GM23248 (cell line): Measurements from ENCODE around the gene SLC24A5. TPM values are rescaled to one million over a fixed set of nuclear protein-coding genes. Genes with fewer than 3 reads are reported as not detected.

Source experiments
- DNase-seq: peaks from one replicate; pipeline ENCODE4 v3.0.0-alpha.2; 2015
- H2AFZ ChIP-seq: fragments of 200-600 bp; sonication (generic); 2 replicates; pipeline ENCODE4 v1.6.1; 2016; ENCODE audit warnings: antibody characterized with exemption
- H3F3A ChIP-seq: fragments of 200-600 bp; sonication (generic); 2 replicates; pipeline ENCODE4 v1.6.1; 2016; ENCODE audit warnings: mild to moderate bottlenecking, antibody characterized with exemption, mixed run types; ENCODE audit not compliant: insufficient read depth
- H3K27ac ChIP-seq: fragments of 200-600 bp; sonication (generic); 2 replicates; pipeline ENCODE4 v1.5.1; 2016; ENCODE audit warnings: mild to moderate bottlenecking
- H3K27me3 ChIP-seq: fragments of 200-600 bp; sonication (generic); replicated peaks from 2 replicates; pipeline ENCODE4 v1.6.1; 2016; ENCODE audit warnings: mild to moderate bottlenecking; ENCODE audit not compliant: insufficient read depth
- H3K36me3 ChIP-seq: fragments of 200-600 bp; sonication (generic); 2 replicates; pipeline ENCODE4 v1.6.1; 2016; ENCODE audit warnings: low read depth, mild to moderate bottlenecking
- H3K4me1 ChIP-seq: fragments of 200-600 bp; sonication (generic); 2 replicates; pipeline ENCODE4 v1.6.1; 2016; ENCODE audit warnings: mild to moderate bottlenecking; ENCODE audit not compliant: insufficient read depth
- H3K4me2 ChIP-seq: fragments of 200-600 bp; sonication (generic); one replicate; pipeline ENCODE4 v1.6.1; 2016; ENCODE audit warnings: mild to moderate bottlenecking; ENCODE audit not compliant: unreplicated experiment
- H3K4me3 ChIP-seq: fragments of 200-600 bp; sonication (generic); 2 replicates; pipeline ENCODE4 v1.5.1; 2016; ENCODE audit warnings: mild to moderate bottlenecking
- H3K79me2 ChIP-seq: fragments of 200-600 bp; sonication (generic); 2 replicates; pipeline ENCODE4 v1.6.1; 2016; ENCODE audit warnings: mild to moderate bottlenecking; ENCODE audit not compliant: insufficient read depth
- H3K9ac ChIP-seq: fragments of 200-600 bp; sonication (generic); 2 replicates; pipeline ENCODE4 v1.6.1; 2016; ENCODE audit warnings: mild to moderate bottlenecking
- H3K9me2 ChIP-seq: fragments of 200-600 bp; sonication (generic); 2 replicates; pipeline ENCODE4 v1.6.1; 2016; ENCODE audit warnings: mixed run types, mild to moderate bottlenecking, moderate library complexity; ENCODE audit not compliant: insufficient read depth
- H3K9me3 ChIP-seq: fragments of 200-600 bp; sonication (generic); one replicate; pipeline ENCODE4 v1.6.1; 2017; ENCODE audit warnings: low read depth
- H4K20me1 ChIP-seq: fragments of 200-600 bp; sonication (generic); 2 replicates; pipeline ENCODE4 v1.6.0; 2016; ENCODE audit not compliant: insufficient read depth
- EZH2 ChIP-seq: fragments of 200-600 bp; sonication (generic); IDR thresholded peaks from 2 replicates; pipeline ENCODE4 v1.6.1; 2018; ENCODE audit warnings: antibody characterized with exemption, mild to moderate bottlenecking; ENCODE audit not compliant: insufficient read depth, poor library complexity, severe bottlenecking
- EZH2phosphoT487 ChIP-seq: fragments of 200-600 bp; sonication (generic); IDR thresholded peaks from 2 replicates; pipeline ENCODE4 v1.6.1; 2018; ENCODE audit warnings: antibody characterized with exemption, moderate library complexity, mild to moderate bottlenecking, low read depth; ENCODE audit not compliant: insufficient read depth
- WGBS, 2 experiments: methylation state at CpG; one replicate each; pipeline ENCODE4 v1.1.6; 2015 to 2017; ENCODE audit warnings: low lambda C conversion rate in 2 of 2, low coverage in 1 of 2; ENCODE audit errors: missing lambda C conversion rate in 2 of 2; 5-methylcytosine and 5-hydroxymethylcytosine counted together
- in situ Hi-C: fragments of 300-500 bp; cut with MboI; formaldehyde crosslinking; loops from 2 replicates; pipeline ENCODE4 v1.15.0; 2020
- polyA plus RNA-seq: library from polyadenylated mRNA; unstranded; fragments of >200 nt; fragmentation: Nextera tagmentation; extraction: Ambion mirVana; gene quantifications from 2 replicates; pipeline ENCODE4 v1.2.1, GENCODE V29; 2016
- total RNA-seq: library from RNA; depleted of rRNA; stranded (reverse); fragments of >200 nt; shearing (Covaris generic); gene quantifications from 2 replicates; pipeline ENCODE4 v1.2.3, GENCODE V29; 2014; rRNA removed

The SLC24A5 gene
- total RNA-seq (not detected in 2 replicates), polyA plus RNA-seq (not detected in 2 replicates)

- peaks cover 6% of the 10 kb centered on the region; the same call in 1 of the 2 replicates for H3K27me3 ChIP-seq
- no peak within 1 kb of the TSS for H3K4me3 ChIP-seq
- H2AFZ ChIP-seq = no peak within 1 kb of the TSS
- DNase-seq = no peak
- H3K4me1 ChIP-seq = no peaks in the 10 kb centered on the region
- no peak within 1 kb of the TSS for H3K9ac ChIP-seq
- WGBS, 2 experiments = 50 to 51% methylated on average over 6 of the region's 6 CpGs
- no peaks in the 10 kb centered on the region for H3F3A ChIP-seq
- H4K20me1 ChIP-seq = no peaks in the 10 kb centered on the region
- H3K9me3 ChIP-seq = no peaks in the 10 kb centered on the region
- TF ChIP-seq EZH2phosphoT487 = no peak
- TF ChIP-seq EZH2 = no peak
- in situ Hi-C loops = no loop called here
- H3K79me2 ChIP-seq = no peaks in the 10 kb centered on the region
- H3K36me3 ChIP-seq = no peaks in the 10 kb centered on the region
- no peak within 1 kb of the TSS for H3K4me2 ChIP-seq
- H3K27ac ChIP-seq = no peak within 1 kb of the TSS
- no peaks in the 10 kb centered on the region for H3K9me2 ChIP-seq
These were observed at the start of gene SLC24A5 for GRCh38 chr15:48120745-48121144. Gene SLC24A5, plus strand, starts transcription at chr15:48120990. Its CDS starts 55 bp downstream, at chr15:48121045.

- 18 to 33% methylated on average over 6 of the region's 6 CpGs for WGBS, 2 experiments
- H3K27me3 ChIP-seq = no peaks in the 10 kb centered on the region
- H4K20me1 ChIP-seq = no peaks in the 10 kb centered on the region
- in situ Hi-C loops = no loop called here
- no peak overlapping the region for H3K27ac ChIP-seq
- DNase-seq = no peak
- no peaks in the 10 kb centered on the region for H3K79me2 ChIP-seq
- H3K36me3 ChIP-seq = no peaks in the 10 kb centered on the region
- H3K9ac ChIP-seq = no peak overlapping the region
- no peaks in the 10 kb centered on the region for H3F3A ChIP-seq
- no peak for TF ChIP-seq EZH2phosphoT487
- TF ChIP-seq EZH2 = no peak
- no peaks in the 10 kb centered on the region for H3K9me3 ChIP-seq
- no peak overlapping the region for H3K4me2 ChIP-seq
- no peak overlapping the region for H2AFZ ChIP-seq
- H3K4me1 ChIP-seq = no peaks in the 10 kb centered on the region
- no peaks in the 10 kb centered on the region for H3K9me2 ChIP-seq
- H3K4me3 ChIP-seq = no peak overlapping the region
These were observed 47.8 kb upstream of the SLC24A5 start for GRCh38 chr15:48072941-48073340.

- DNase-seq = no peak
- no peaks in the 10 kb centered on the region for H3F3A ChIP-seq
- no peaks in the 10 kb centered on the region for H4K20me1 ChIP-seq
- H3K4me1 ChIP-seq = no peaks in the 10 kb centered on the region
- H3K9me3 ChIP-seq = no peaks in the 10 kb centered on the region
- H3K27me3 ChIP-seq = no peaks in the 10 kb centered on the region
- in situ Hi-C loops = no loop called here
- H3K9me2 ChIP-seq = no peaks in the 10 kb centered on the region
- H3K4me2 ChIP-seq = no peak overlapping the region
- 34 to 41% methylated on average over 4 of the region's 4 CpGs for WGBS, 2 experiments
- H3K79me2 ChIP-seq = no peaks in the 10 kb centered on the region
- no peaks in the 10 kb centered on the region for H3K36me3 ChIP-seq
- H2AFZ ChIP-seq = no peak overlapping the region
- TF ChIP-seq EZH2 (no peak), EZH2phosphoT487 (no peak)
- H3K9ac ChIP-seq = no peak overlapping the region
- H3K27ac ChIP-seq = no peak overlapping the region
- H3K4me3 ChIP-seq = no peak overlapping the region
These were observed 46.9 kb upstream of the SLC24A5 start for GRCh38 chr15:48073881-48074280.

GRCh38 chr15:48076454-48076853 is 44.3 kb upstream of the SLC24A5 start:
- H3K4me3 ChIP-seq = no peak overlapping the region
- H3F3A ChIP-seq = no peaks in the 10 kb centered on the region
- in situ Hi-C loops = no loop called here
- 0 out of 2 replicates have a peak, but pooled peaks cover 4% of the 10 kb centered on the region for H3K27me3 ChIP-seq
- no peaks in the 10 kb centered on the region for H3K36me3 ChIP-seq
- DNase-seq = no peak
- no peak for TF ChIP-seq EZH2
- TF ChIP-seq EZH2phosphoT487 = no peak
- no peaks in the 10 kb centered on the region for H3K9me2 ChIP-seq
- H3K4me1 ChIP-seq = no peaks in the 10 kb centered on the region
- H3K79me2 ChIP-seq = no peaks in the 10 kb centered on the region
- no peak overlapping the region for H2AFZ ChIP-seq
- no peak overlapping the region for H3K27ac ChIP-seq
- H3K9me3 ChIP-seq = no peaks in the 10 kb centered on the region
- no peak overlapping the region for H3K9ac ChIP-seq
- no peak overlapping the region for H3K4me2 ChIP-seq
- H4K20me1 ChIP-seq = no peaks in the 10 kb centered on the region
- WGBS, 2 experiments = 22 to 24% methylated on average over 4 of the region's 4 CpGs

GRCh38 chr15:48077616-48078184 is 43.1 kb upstream of the SLC24A5 start:
- Histone ChIP-seq H4K20me1 (no peaks in the 10 kb centered on the region), H3K27me3 (0 out of 2 replicates have a peak, but pooled peaks cover 6% of the 10 kb centered on the region), H3K36me3 (no peaks in the 10 kb centered on the region), H3K9me2 (no peaks in the 10 kb centered on the region), H3K79me2 (no peaks in the 10 kb centered on the region), H3K4me2 (no peak overlapping the region), H3K9me3 (no peaks in the 10 kb centered on the region), H3K4me3 (no peak overlapping the region), H3K4me1 (no peaks in the 10 kb centered on the region), H3F3A (no peaks in the 10 kb centered on the region), H3K9ac (no peak overlapping the region), H2AFZ (no peak overlapping the region), H3K27ac (no peak overlapping the region)
- TF ChIP-seq EZH2 (no peak), EZH2phosphoT487 (no peak)
- 23 to 29% methylated on average over 1 of the region's 1 CpG for WGBS, 2 experiments
- in situ Hi-C loops = no loop called here
- DNase-seq = no peak
